ENCODE results near the gene GGA2. TPM values are rescaled to one million over a fixed set of nuclear protein-coding genes. Genes with fewer than 3 reads are reported as not detected.
"Not testable (repeated sequence)": the region's sequence is repeated elsewhere in the genome, so short reads cannot be mapped to it uniquely, and the experiment has no call there.

Gene GGA2
- total RNA-seq, 2 experiments from 2014 or later, result 125 to 137 TPM

DNA sequence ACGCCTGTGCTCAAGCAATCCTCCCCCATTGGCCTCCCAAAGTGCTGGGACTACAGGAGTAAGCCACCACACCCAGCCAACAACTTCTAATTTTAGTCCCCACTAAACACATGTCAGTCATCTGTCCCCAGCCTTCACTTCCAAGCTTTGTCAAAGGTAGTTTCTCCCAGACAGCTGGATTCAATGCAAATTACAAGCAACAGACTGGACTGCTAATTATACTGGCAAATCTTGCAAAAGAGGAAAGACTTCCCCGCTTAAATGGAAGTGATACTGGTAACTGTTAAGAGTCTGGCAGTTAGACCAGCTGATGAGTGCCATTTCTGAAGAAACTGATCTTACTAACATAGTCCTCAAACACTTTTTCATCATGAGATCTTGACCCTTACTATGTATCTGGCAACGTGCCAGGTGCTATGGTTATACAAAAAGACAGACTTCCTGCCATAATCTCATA lies 8.2 kb upstream of the GGA2 start:
- Mint-ChIP-seq H3K27ac (peak overlapping the region; percentile 56), H3K9me3 (no peaks in the 10 kb centered on the region), H3K36me3 (peaks cover 23% of the 10 kb centered on the region), H3K27me3 (no peaks in the 10 kb centered on the region), H3K4me3 (peak overlapping the region; percentile 33), H3K4me1 (peaks cover 46% of the 10 kb centered on the region)
- ATAC-seq (ENCODE audit: low read depth) (no peak), DNase-seq (no peak)
- POLR2A ChIA-PET, result interaction anchor here (7.4 kb wide), 1 partner anchor 39 kb away, joined by 30 read pairs; the partner anchor contains the start of genes EARS2 and UBFD1

DNA sequence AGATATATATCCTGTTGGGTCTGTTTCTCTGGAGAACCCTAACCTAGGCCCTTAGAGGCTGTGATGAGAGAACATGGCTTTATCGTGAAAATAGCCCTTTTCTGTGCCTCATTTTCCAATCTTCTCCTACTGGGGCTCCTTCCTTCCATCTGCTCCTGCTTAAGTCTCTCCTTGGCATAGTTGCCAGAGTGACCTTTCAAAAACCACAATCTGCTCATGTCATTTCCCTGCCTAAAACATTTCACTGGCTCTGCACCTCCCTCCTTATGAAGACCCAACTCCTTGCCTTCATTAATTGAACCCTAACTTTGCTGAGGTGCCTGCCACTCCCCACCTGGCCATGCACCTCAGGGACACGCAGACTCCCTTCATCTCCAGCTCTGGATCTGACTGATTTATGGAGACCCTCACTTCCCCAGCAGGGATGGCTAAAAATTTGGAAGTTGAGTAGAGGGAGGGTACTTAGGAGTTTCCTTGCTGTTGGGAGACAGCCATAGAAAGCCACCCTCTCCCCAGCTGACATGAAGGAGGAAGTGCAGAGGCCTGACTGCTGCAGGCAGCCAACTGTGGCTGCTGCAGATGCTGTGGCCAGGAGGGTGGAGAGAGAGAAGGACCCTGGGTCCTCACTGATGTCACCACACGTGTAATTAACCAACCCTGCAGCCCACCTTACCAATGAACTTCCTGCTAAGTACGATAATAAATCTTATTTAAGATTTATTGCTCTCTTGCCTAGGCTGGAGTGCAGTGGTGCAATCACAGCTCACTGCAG lies 6.3 kb upstream of the GGA2 start:
- ATAC-seq (ENCODE audit: low read depth) (peak; percentile 57), DNase-seq (no peak)
- Mint-ChIP-seq H3K4me1 (peaks cover 49% of the 10 kb centered on the region), H3K9me3 (no peaks in the 10 kb centered on the region), H3K27me3 (no peaks in the 10 kb centered on the region), H3K36me3 (peaks cover 10% of the 10 kb centered on the region), H3K27ac (peak overlapping the region; percentile 78), H3K4me3 (no peak overlapping the region)
- POLR2A ChIA-PET, result interaction anchor here (1.0 to 7.4 kb wide), 4 partner anchors 9 to 41 kb away, joined by 4 to 30 read pairs (median 4); partner anchors contain the start of genes EARS2 and UBFD1

DNA sequence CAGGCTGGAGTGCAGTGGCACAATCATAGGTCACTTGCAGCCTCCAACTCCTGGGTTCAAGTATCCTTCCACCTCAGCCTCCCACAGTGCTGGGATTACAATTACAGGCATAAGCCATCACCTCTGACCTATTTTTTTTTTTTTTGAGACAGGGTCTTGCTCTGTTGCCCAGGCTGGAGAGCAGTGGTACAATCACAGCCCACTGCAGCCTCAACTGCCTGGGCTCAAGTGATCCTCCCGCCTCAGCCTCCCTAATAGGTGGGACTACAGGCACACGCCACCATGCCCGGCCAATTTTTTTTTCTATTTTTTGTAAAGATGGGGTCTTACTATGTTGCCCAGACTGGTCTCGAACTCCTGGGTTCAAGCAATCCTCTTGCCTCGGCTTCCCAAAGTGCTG lies 5.6 kb upstream of the GGA2 start:
- peaks cover 10% of the 10 kb centered on the region for H3K36me3 Mint-ChIP-seq
- no peak for ATAC-seq (ENCODE audit: low read depth)
- peak overlapping the region; percentile 48 for H3K4me3 Mint-ChIP-seq
- H3K9me3 Mint-ChIP-seq, result no peaks in the 10 kb centered on the region
- no peak for DNase-seq
- peaks cover 49% of the 10 kb centered on the region for H3K4me1 Mint-ChIP-seq
- POLR2A ChIA-PET, result interaction anchor here (0.5 to 7.4 kb wide), 7 partner anchors 9 to 1912 kb away, joined by 3 to 30 read pairs (median 4); partner anchors contain the start of genes DCTN5, EARS2 and UBFD1
- no peaks in the 10 kb centered on the region for H3K27me3 Mint-ChIP-seq
- H3K27ac Mint-ChIP-seq, result peak overlapping the region; percentile 72

DNA sequence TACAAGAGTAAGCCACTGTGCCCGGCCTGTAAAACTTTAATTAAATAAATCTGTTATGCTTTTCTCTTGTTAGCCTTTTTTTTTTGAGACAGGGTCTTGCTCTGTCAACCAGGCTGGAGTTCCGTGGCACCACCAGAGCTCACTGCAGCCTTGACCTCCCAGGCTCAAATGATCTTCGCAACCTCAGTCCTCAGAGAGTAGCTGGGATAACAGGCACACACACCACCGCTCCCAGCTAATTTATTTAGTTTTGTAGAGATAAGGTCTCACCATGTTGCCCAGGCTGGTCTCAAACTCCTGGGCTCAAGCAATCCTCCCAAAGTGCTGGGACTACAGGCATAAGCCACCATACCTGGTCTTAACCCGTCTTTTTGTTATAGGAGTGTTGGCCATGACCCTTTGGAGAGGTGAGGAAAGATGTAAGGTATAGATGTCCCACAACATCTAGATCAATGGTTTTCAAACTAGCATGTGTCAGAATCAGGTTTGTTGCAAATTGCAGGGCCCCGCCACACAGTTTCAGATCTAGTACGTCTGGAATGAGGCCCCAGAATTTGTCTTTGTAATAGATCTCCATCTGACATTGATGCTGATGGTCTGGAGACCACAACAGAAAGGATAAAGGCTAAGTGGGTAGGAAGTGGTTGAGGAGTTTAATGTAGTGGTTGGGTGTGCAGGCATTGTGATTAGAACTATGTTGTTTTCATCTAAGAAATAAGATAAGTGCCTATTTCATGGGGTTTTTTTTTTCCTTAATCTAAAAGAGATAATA lies 4.3 kb upstream of the GGA2 start:
- H3K27me3 Mint-ChIP-seq, result no peaks in the 10 kb centered on the region
- peaks cover 53% of the 10 kb centered on the region for H3K4me1 Mint-ChIP-seq
- peak overlapping the region; percentile 59 for H3K4me3 Mint-ChIP-seq
- ATAC-seq (ENCODE audit: low read depth) (peak; percentile 50), DNase-seq (peak; percentile 48)
- H3K36me3 Mint-ChIP-seq, result peaks cover 14% of the 10 kb centered on the region
- H3K27ac Mint-ChIP-seq, result peak overlapping the region; percentile 89
- POLR2A ChIA-PET, result interaction anchor here (1.1 to 7.4 kb wide), 5 partner anchors 8 to 127 kb away, joined by 4 to 30 read pairs (median 6); partner anchors contain the start of genes DCTN5, EARS2 and UBFD1
- no peaks in the 10 kb centered on the region for H3K9me3 Mint-ChIP-seq

DNA sequence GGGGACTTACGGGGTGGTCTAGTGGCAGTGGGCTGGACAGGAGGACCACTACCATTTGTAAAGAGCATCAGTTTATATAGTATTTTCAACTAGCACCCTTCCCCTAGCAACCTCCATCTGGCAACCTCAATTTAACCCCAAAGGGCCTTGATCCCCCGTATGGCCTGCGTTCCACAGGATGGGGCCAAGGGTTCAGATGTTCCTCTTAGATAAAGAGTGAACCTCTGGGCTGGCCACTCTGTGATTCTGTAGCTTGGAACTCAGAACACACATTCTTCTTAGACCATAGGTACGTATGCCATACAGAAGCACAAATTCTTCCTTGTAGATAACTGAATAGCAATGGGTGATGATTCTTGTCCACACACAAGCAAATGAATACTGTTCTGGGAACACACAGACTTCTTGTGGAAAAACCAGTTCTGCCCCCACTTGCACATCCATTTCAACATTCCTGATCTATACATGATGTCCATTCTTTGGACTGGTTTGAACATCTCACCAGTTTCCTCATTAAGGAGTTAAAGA lies 1.9 kb upstream of the GGA2 start:
- Mint-ChIP-seq H3K36me3 (peaks cover 25% of the 10 kb centered on the region), H3K27ac (no peak overlapping the region), H3K4me1 (peaks cover 54% of the 10 kb centered on the region), H3K9me3 (peaks cover 1% of the 10 kb centered on the region), H3K27me3 (no peaks in the 10 kb centered on the region), H3K4me3 (no peak overlapping the region)
- ATAC-seq (ENCODE audit: low read depth), result no peak
- DNase-seq, result no peak
- POLR2A ChIA-PET, result no interaction called here

DNA sequence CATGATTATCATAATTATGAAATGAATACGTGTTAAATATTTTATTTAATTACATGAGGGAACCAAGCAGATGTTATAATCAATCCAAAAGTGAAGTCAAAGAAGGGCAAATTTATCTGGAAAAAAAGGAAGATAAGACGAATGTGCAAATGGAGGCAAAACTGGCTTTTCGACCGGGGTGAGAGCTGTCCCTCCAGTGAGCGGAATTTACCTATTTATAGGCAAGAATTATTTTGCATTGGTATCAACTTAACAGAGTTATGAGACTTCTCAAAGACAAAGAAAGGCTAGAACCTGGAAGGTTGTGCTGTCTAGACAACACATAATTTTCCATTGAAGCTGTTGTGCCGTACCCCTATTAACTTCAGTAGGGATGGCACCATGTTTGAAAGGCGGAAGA lies 1.4 kb upstream of the GGA2 start:
- H3K36me3 Mint-ChIP-seq, result peaks cover 25% of the 10 kb centered on the region
- H3K4me3 Mint-ChIP-seq, result no peak overlapping the region
- no peak for ATAC-seq (ENCODE audit: low read depth)
- peaks cover 1% of the 10 kb centered on the region for H3K9me3 Mint-ChIP-seq
- H3K27me3 Mint-ChIP-seq, result no peaks in the 10 kb centered on the region
- no peak for DNase-seq
- H3K27ac Mint-ChIP-seq, result peak overlapping the region; percentile 36
- POLR2A ChIA-PET, result no interaction called here
- peaks cover 53% of the 10 kb centered on the region for H3K4me1 Mint-ChIP-seq

DNA sequence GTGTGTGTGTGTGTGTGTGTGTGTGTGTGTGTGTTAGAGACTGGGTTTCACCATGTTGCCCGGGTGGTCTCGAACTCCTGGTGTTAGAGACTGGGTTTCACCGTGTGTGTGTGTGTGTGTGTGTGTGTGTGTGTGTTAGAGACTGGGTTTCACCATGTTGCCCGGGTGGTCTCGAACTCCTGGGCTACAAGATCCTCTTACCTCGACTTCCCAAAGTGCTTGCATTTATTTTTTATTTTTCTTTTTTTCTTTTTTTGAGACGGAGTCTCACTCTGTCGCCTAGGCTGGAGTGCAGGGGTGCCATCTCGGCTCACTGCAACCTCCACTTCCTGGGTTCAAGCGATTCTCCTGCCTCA lies 599 bp upstream of the GGA2 start:
- H3K27me3 Mint-ChIP-seq; DNase-seq; ATAC-seq (ENCODE audit: low read depth); H3K9me3 Mint-ChIP-seq: not testable (repeated sequence)
- POLR2A ChIA-PET, result interaction anchor here (1.1 kb wide), 1 partner anchor 21 kb away, joined by 3 read pairs; no protein-coding TSS in a partner anchor
- Mint-ChIP-seq H3K4me1 (peaks cover 53% of the 10 kb centered on the region), H3K36me3 (peaks cover 28% of the 10 kb centered on the region), H3K4me3 (peak overlapping the region; percentile 86), H3K27ac (peak overlapping the region; percentile 89)

DNA sequence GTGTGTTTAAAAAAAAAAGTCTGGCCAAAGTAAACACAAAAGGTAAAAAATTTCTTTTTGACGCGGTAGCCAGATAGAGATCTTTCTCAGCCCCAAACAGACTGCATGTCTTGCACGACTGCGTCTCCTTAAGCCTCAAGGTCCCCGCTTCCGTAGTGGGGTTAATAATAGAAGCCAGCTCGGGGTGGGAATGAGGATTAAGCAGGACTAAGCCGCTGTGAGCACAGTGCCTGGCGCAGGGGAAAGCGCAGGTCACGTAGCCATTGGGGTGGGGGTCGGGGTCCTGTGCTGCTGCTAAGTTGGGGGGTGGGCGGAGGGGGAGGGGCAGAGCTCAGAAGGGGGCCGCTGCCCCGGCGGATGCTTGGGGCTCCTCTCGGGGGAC lies 521 bp downstream of the GGA2 start:
- Mint-ChIP-seq H3K27me3 (no peaks in the 10 kb centered on the region), H3K36me3 (peaks cover 27% of the 10 kb centered on the region), H3K4me1 (peaks cover 49% of the 10 kb centered on the region), H3K4me3 (peak overlapping the region; percentile 94), H3K9me3 (peaks cover 1% of the 10 kb centered on the region), H3K27ac (peak overlapping the region; percentile 94)
- no peak for DNase-seq
- peak; percentile 38 for ATAC-seq (ENCODE audit: low read depth)
- POLR2A ChIA-PET, result interaction anchor here (0.6 to 1.7 kb wide), 5 partner anchors 10 to 353 kb away, joined by 3 to 8 read pairs (median 4); partner anchors contain the start of genes COG7, EARS2 and UBFD1

DNA sequence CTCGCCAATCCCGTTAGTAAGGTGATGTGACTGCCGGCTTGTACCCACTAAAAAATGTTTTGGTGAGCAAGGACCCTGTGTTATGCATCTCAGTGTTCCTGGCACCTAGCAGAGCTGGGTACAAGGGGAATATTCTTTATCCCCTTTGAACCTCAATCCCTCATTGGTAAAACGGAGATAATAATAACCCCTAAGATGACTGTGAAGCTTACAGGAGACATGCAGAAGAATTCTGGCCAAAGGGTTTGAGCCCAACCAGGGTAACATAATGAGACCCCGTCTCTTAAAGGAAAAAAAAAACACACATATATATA lies 896 bp downstream of the GGA2 start:
- POLR2A ChIA-PET, result interaction anchor here (0.6 to 1.7 kb wide), 4 partner anchors 11 to 352 kb away, joined by 3 to 8 read pairs (median 4); partner anchors contain the start of genes COG7, EARS2 and UBFD1
- ATAC-seq (ENCODE audit: low read depth), result no peak
- Mint-ChIP-seq H3K9me3 (peaks cover 1% of the 10 kb centered on the region), H3K27ac (peak overlapping the region; percentile 94), H3K4me3 (peak overlapping the region; percentile 94), H3K4me1 (peaks cover 49% of the 10 kb centered on the region), H3K27me3 (no peaks in the 10 kb centered on the region), H3K36me3 (peaks cover 25% of the 10 kb centered on the region)
- no peak for DNase-seq

DNA sequence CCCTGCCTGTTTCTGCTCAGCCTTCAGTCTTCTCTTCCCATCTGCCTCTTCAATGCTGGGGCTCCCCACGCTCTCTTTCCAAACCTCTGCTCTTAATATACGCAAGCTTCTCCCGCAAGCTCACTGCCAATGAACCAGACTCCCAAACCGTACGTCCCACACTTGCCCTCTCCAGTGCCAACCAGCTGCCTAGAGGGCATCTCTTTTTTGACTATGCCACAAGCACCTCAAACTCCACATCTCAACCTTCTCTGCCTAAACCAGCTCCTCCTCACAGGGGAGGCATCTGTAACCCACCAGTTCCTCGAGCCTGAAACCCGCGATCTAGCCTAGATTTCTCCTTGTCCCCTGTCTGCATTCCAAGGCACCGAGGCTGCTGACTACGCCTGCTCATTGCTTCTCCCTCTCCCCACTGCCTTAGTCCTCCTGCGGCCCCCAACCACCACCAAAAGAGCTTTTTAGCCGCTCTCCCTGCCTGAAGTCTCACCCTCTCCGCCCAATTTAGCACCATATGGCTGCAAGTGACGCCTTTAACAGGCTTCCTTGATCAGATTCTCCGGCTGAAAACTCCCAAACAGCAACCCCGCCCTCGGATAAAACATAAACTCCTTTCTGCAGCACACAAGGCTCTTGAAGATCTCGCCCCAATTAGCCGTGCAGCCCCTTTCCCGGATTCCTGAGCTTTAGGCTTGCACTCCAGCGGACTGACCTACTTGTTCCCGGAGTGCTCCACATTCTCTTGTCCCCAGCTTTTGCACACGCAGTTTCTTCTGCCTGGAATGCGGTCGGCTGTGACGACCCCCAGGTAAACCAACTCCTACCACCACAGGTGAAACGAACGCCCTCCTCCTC lies 1.5 kb downstream of the GGA2 start:
- Mint-ChIP-seq H3K36me3 (peaks cover 25% of the 10 kb centered on the region), H3K4me3 (peak overlapping the region; percentile 94), H3K27ac (peak overlapping the region; percentile 94), H3K27me3 (no peaks in the 10 kb centered on the region), H3K9me3 (peaks cover 1% of the 10 kb centered on the region), H3K4me1 (peaks cover 49% of the 10 kb centered on the region)
- ATAC-seq (ENCODE audit: low read depth), result no peak
- no peak for DNase-seq
- POLR2A ChIA-PET, result interaction anchor here (0.6 to 1.7 kb wide), 6 partner anchors 11 to 352 kb away, joined by 3 to 8 read pairs (median 4); partner anchors contain the start of genes COG7, EARS2 and UBFD1

DNA sequence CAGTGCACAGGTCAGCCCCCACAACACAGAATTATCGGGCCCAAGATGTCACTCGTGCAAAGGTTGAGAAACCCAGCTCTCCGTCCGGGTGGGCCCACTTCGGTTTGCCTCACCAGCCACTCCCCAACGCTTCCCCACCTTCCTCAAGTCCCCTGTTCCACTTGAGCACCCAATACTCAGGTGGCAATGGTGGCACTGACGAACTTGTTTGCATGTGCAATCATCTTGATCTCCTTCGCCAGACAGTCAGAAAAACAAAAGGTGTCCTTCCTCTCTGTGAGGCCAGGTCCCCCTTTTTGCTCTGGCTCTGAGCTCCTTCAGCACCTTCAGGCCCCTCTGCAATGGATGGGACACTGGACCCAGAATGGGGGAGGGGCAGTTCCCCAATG lies 3.7 kb downstream of the GGA2 start:
- Mint-ChIP-seq H3K36me3 (peaks cover 25% of the 10 kb centered on the region), H3K9me3 (peaks cover 1% of the 10 kb centered on the region), H3K4me1 (peaks cover 56% of the 10 kb centered on the region), H3K27ac (no peak overlapping the region), H3K4me3 (no peak overlapping the region), H3K27me3 (no peaks in the 10 kb centered on the region)
- ATAC-seq (ENCODE audit: low read depth) (no peak), DNase-seq (no peak)
- POLR2A ChIA-PET, result interaction anchor here (0.7 to 1.2 kb wide), 2 partner anchors 9 to 20 kb away, joined by 3 to 4 read pairs; no protein-coding TSS in a partner anchor

All from activated naive CD8-positive, alpha-beta T cell treated with anti-CD3 and anti-CD28 coated beads, Interleukin-2, amount 10 ng/mL, durations not matched to agents 7 days and 5 days (primary cell).